HCT116 (cell line): ENCODE results near the gene CASR. TPM values are rescaled to one million over a fixed set of nuclear protein-coding genes. Genes with fewer than 3 reads are reported as not detected.

Source experiments
- ATAC-seq: fragments of 200-7000 bp; cut with Tn5 transposase; 2 replicates; pipeline ENCODE4 v1.9.1; 2020; ENCODE audit warnings: mild to moderate bottlenecking, moderate library complexity
- BruUV-seq: library from RNA; stranded (reverse); fragments of 400-500 nt; replicated peaks from 2 replicates; lab custom pipeline; 2021; lab: Mats Ljungman, UMichigan
- CTCF ChIA-PET: fragments of 300-600 bp; sonication (Branson Sonifier 250); formaldehyde crosslinking; loops from one replicate; lab custom pipeline; 2021; ENCODE audit warnings: antibody characterized with exemption; lab: Charles Lee
- POLR2A ChIA-PET: fragments of 300-600, 350-600 bp; sonication (Branson Sonifier 250); formaldehyde crosslinking; loops from one replicate; lab custom pipeline; 2021; ENCODE audit warnings: antibody characterized with exemption; lab: Charles Lee
- RAD21 ChIA-PET, 2 experiments: fragments of 300-600 bp; sonication (Branson Sonifier 250); formaldehyde crosslinking; loops; one replicate each; lab custom pipeline; 2023; ENCODE audit warnings: low total read pairs in 2 of 2; ENCODE audit not compliant: uncharacterized antibody in 2 of 2, unreplicated experiment in 2 of 2, low non-redundant PET in 1 of 2; lab: Charles Lee
- DNase-seq: peaks from one replicate; pipeline ENCODE4 v3.0.0-alpha.2; 2010; ENCODE audit warnings: low read depth, low spot score
- H2AFZ ChIP-seq: fragments of 200-600 bp; shearing (Covaris generic), sonication (generic); 2 replicates; pipeline ENCODE4 v1.6.1; 2017; ENCODE audit warnings: low read depth, mixed run types, mixed read lengths, antibody characterized with exemption, low read length; ENCODE audit not compliant: poor library complexity, severe bottlenecking
- H3K27ac ChIP-seq: 2 replicates; pipeline ENCODE4 v1.5.1; 2012; ENCODE audit warnings: low read depth, low read length
- H3K27me3 ChIP-seq: fragments of 200-600 bp; sonication (generic); 2 replicates; pipeline ENCODE4 v1.6.1; 2016; ENCODE audit warnings: mixed run types, low read length, mixed read lengths; ENCODE audit not compliant: insufficient read depth
- H3K36me3 ChIP-seq, 2 experiments: fragments of 200-500 bp in 1 of 2; fragments of 200-600 bp in 1 of 2; sonication (Bioruptor generic) in 1 of 2; sonication (generic) in 1 of 2; 2 replicates each; pipeline versions ENCODE4 v1.5.1 to v1.6.1; 2014 to 2016; ENCODE audit warnings: low read length in 2 of 2, inconsistent platforms in 1 of 2, mixed read lengths in 1 of 2, mixed run types in 1 of 2; ENCODE audit not compliant: insufficient read depth in 2 of 2, control insufficient read depth in 1 of 2
- H3K4me1 ChIP-seq, 2 experiments: fragments of 200-600 bp in 1 of 2; sonication (generic) in 1 of 2; 2 replicates each; pipeline versions ENCODE4 v1.5.1 to v1.6.1; 2012 to 2017; ENCODE audit warnings: low read length in 2 of 2, inconsistent platforms in 1 of 2, mild to moderate bottlenecking in 1 of 2, mixed read lengths in 1 of 2, mixed run types in 1 of 2, moderate library complexity in 1 of 2; ENCODE audit not compliant: insufficient read depth in 2 of 2, control insufficient read depth in 1 of 2
- H3K4me2 ChIP-seq: fragments of 200-600 bp; sonication (generic); 2 replicates; pipeline ENCODE4 v1.6.1; 2017; ENCODE audit warnings: mixed run types, low read length, mixed read lengths
- H3K4me3 ChIP-seq, 2 experiments: fragments of 200-600 bp in 1 of 2; sonication (generic) in 1 of 2; replicated peaks in 1 of 2; 2 replicates each; pipeline ENCODE4 v1.5.1; 2011 to 2016; ENCODE audit warnings: low read length in 2 of 2, control low read depth in 1 of 2, low read depth in 1 of 2, mild to moderate bottlenecking in 1 of 2, mixed read lengths in 1 of 2, mixed run types in 1 of 2
- H3K79me2 ChIP-seq: fragments of 200-600 bp; sonication (generic); 2 replicates; pipeline ENCODE4 v1.6.1; 2017; ENCODE audit warnings: mild to moderate bottlenecking, mixed run types, low read length, moderate library complexity, mixed read lengths; ENCODE audit not compliant: insufficient read depth
- H3K9ac ChIP-seq: fragments of 200-600 bp; sonication (generic); 2 replicates; pipeline ENCODE4 v1.6.1; 2016; ENCODE audit warnings: low read length, mixed read lengths
- H3K9me2 ChIP-seq: fragments of 200-600 bp; sonication (generic), shearing (Covaris generic); 2 replicates; pipeline ENCODE4 v1.6.1; 2017; ENCODE audit warnings: mixed run types, mild to moderate bottlenecking, moderate library complexity; ENCODE audit not compliant: insufficient read depth
- H3K9me3 ChIP-seq, 2 experiments: fragments of 200-500 bp in 1 of 2; fragments of 200-600 bp in 1 of 2; sonication (Bioruptor generic) in 1 of 2; sonication (generic) in 1 of 2; 2 replicates each; pipeline ENCODE4 v1.6.1; 2014 to 2017; ENCODE audit warnings: low read length in 2 of 2, mixed read lengths in 2 of 2, inconsistent platforms in 1 of 2, low read depth in 1 of 2, mild to moderate bottlenecking in 1 of 2, mixed run types in 1 of 2, moderate library complexity in 1 of 2; ENCODE audit not compliant: control insufficient read depth in 1 of 2, insufficient read depth in 1 of 2
- H4K20me1 ChIP-seq: fragments of 200-600 bp; sonication (generic), shearing (Covaris generic); 2 replicates; pipeline ENCODE4 v1.6.1; 2017; ENCODE audit warnings: mixed run types, mild to moderate bottlenecking, moderate library complexity; ENCODE audit not compliant: insufficient read depth
- CEBPB ChIP-seq: IDR thresholded peaks from 2 replicates; pipeline ENCODE4 v1.6.1; 2012; ENCODE audit warnings: low read depth
- ZNF274 ChIP-seq: fragments of 200-500 bp; sonication (Bioruptor generic); IDR thresholded peaks from 2 replicates; pipeline ENCODE4 v1.6.1; 2014; ENCODE audit warnings: mild to moderate bottlenecking, low read depth, low read length, inconsistent platforms
- intact Hi-C: fragments of 100-400 bp; cut with micrococcal nuclease; formaldehyde crosslinking; loops from 2 replicates; pipeline ENCODE4 v1.10.0; 2022
- total RNA-seq: library from RNA; stranded (reverse); gene quantifications from one replicate; pipeline ENCODE4 v1.2.1, GENCODE V29; 2021; ENCODE audit not compliant: unreplicated experiment
- TF ChIP-seq, protein P1 (sequence below): IDR thresholded peaks from 2 replicates; pipeline ENCODE4 v1.6.1; 2012

CASR gene
- total RNA-seq, 1 experiment from 2014 or later = not detected

DNA sequence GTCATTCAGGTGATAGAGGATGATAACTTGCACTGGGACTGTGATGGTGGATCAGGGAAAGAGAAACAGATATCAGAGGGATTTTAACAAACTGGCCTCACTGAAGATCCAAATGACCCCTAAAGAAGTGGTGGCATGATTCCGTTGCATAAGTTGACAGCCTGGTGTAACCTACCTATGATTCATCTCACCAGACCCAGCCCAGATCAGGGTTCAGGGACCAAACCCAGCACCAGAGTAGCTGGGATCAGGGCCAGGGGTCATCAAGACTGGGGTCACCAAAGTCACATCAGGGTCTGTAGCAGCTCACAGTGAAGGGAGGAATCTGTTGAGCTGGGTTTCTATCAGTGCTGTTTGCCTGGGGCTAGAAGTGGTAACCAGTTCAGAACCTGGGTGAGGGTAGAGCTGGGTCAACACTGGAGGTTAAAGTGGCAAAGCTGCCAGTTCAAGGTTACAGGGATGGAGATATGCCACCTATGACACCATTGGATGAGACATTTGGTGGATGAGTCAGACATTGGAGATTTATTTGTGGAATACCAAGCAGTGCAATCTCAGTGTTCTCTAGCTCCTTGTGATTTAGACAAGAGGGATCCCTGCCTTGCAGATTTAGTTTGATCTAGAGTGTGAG is 35.9 kb downstream of the CASR start:
- H3K27ac ChIP-seq = no peak overlapping the region
- intact Hi-C loops = no loop called here
- no peaks in the 10 kb centered on the region for H4K20me1 ChIP-seq
- DNase-seq (no peak), ATAC-seq (no peak)
- H3K9ac ChIP-seq = no peak overlapping the region
- H3K4me1 ChIP-seq = no peaks in the 10 kb centered on the region
- no TSS peak for BruUV-seq
- peaks cover 4% of the 10 kb centered on the region; the same call in 1 of the 2 replicates for H3K27me3 ChIP-seq
- ChIA-PET CTCF (no interaction called here), POLR2A (no interaction called here), RAD21 (no interaction called here)
- H3K79me2 ChIP-seq = no peaks in the 10 kb centered on the region
- no peaks in the 10 kb centered on the region for H3K36me3 ChIP-seq
- no peak overlapping the region for H2AFZ ChIP-seq
- H3K9me3 ChIP-seq = no peaks in the 10 kb centered on the region
- H3K4me2 ChIP-seq = no peak overlapping the region
- H3K4me3 ChIP-seq = no peak overlapping the region
- H3K9me2 ChIP-seq = no peaks in the 10 kb centered on the region
- TF ChIP-seq, protein P1, sequence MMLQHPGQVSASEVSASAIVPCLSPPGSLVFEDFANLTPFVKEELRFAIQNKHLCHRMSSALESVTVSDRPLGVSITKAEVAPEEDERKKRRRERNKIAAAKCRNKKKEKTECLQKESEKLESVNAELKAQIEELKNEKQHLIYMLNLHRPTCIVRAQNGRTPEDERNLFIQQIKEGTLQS = no peak

DNA sequence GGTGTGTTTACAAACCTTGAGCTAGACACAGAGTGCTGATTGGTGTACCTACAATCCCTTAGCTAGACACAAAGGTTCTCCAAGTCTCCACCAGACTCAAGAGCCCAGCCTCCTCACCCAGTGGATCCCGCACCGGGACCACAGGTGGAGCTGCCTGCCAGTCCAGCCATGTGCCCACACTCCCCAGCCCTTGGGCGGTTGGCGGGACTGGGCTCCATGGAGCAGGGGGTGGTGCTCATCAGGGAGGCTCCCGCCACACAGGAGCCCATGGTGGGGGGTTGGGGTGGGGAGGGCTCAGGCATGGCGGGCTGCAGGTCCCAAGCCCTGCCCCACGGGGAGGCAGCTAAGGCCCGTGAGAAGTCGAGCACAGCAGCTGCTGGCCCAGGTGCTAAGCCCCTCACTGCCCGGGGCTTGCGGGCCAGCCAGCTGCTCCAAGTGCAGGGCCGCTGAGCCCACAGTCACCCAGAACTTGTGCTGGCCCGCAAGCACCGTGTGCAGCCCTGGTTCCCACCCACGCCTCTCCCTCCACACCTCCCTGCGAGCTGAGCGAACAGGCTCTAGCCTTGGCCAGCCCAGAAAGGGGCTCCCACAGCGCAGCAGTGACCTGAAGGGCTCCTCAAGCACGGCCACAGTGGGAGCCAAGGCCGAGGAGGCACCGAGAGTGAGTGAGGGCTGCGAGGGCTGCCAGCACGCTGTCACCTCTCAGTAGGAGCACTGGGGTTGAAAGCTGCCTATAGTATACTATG is 43.7 kb downstream of the CASR start:
- intact Hi-C loops = no loop called here
- H3K4me2 ChIP-seq = no peak overlapping the region
- H3K9me2 ChIP-seq = no peaks in the 10 kb centered on the region
- no TSS peak for BruUV-seq
- DNase-seq (no peak), ATAC-seq (no peak)
- H3K4me1 ChIP-seq = no peaks in the 10 kb centered on the region
- no peak overlapping the region for H2AFZ ChIP-seq
- H3K9ac ChIP-seq = no peak overlapping the region
- no peak overlapping the region for H3K4me3 ChIP-seq
- ChIA-PET POLR2A (no interaction called here), RAD21 (no interaction called here), CTCF (no interaction called here)
- H3K27me3 ChIP-seq = peaks cover 5% of the 10 kb centered on the region
- TF ChIP-seq CEBPB (no peak), ZNF274 (no peak)
- no peaks in the 10 kb centered on the region for H3K79me2 ChIP-seq
- no peaks in the 10 kb centered on the region for H4K20me1 ChIP-seq
- no peaks in the 10 kb centered on the region for H3K9me3 ChIP-seq
- no peak overlapping the region for H3K27ac ChIP-seq
- H3K36me3 ChIP-seq = no peaks in the 10 kb centered on the region
